ENCODE data around the gene SLC29A3. TPM values are rescaled to one million over a fixed set of nuclear protein-coding genes. Genes with fewer than 3 reads are reported as not detected.

SLC29A3 gene
- polyA plus RNA-seq, 12 donors: 2.2 to 6.8 (median 3.8) TPM; not detected in 2

DNA sequence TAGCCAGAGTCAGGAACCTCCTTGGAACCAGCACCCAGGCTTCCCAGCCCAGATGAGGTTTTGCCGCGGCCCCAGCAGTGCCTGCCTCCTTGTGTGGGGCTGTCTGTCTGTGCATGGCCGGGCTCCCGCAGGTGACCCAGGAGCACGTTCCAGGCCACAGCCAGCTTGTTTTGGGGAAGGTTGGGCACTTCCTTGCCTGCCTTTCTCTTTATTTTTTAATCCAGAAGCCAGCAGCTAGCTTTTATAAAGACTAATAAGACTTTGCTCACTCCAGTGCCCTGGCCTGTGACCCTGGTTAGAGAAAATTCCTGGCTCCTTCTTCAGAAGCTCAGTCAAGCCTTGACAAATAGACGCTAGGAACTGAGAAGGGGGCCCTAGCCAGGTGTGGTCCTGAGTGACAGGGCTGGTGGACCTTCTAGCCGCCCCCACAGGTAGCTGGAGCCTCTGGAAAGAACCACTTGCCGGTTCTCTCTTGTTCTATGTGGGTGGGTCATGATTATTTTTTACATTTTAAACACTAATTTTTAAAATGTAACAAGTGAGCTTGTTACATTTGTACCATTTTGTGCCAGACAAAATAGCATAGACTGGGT, 837 bp downstream of the SLC29A3 start:
- DNase-seq: no peak

DNA sequence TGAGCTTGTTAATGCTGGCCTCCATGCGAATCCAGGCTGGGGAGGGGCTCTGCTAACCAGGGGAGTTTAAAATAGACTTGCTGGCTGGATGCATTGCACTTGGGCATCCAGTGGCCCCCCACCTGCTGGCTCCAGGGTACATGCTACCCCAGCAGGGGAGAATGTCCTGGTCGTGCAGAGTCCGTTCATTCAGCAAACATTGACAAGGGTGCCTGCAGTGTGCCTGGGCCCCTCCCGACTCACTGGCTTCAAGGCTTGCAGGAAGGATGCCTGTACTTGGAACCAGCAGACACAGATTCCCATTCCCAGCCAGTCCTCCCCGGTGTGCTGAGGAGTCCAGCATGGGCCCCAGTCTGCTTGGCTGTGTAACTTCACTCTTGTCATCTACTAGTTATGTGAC, 1.5 kb downstream of the SLC29A3 start:
- no peak for DNase-seq

DNA sequence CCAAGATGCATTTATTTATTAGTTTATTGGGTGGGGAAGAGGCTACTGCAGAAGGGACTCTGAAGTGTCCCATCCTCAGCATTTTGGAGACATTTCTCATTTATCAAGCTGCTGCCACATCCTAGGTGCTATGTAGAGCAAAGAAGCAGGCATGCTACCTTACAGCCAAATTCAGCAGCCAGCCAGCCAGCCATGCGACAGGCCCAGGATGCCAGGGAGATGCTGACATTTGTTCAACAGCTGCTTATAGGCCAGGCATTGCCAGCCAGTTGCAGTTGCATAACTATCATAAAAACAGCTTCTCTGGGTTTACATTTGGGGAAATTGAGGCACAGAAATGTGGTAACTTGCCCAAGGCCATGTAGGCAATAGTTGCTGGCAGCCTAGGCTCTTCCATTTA, 2.3 kb downstream of the SLC29A3 start:
- no peak for DNase-seq

DNA sequence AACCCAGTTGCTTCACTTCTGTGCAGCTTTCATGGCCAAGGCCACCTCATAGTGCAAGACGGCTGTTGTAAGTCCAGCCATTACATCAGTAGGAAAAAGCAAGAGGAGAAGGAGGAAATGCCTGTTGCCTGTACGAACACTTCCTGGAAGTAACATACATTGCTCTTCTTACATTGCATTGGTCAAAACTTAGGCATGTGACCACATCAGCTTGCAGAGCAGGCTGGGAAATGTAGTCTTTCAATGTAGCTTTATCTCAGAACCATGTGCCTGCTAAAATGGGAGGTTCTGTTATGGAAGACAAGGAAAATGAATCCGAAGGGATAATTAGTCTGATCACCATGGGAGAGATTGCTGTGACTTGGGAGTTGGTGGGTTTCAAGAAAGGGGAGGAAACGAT, 4.3 kb downstream of the SLC29A3 start:
- no peak for DNase-seq

DNA sequence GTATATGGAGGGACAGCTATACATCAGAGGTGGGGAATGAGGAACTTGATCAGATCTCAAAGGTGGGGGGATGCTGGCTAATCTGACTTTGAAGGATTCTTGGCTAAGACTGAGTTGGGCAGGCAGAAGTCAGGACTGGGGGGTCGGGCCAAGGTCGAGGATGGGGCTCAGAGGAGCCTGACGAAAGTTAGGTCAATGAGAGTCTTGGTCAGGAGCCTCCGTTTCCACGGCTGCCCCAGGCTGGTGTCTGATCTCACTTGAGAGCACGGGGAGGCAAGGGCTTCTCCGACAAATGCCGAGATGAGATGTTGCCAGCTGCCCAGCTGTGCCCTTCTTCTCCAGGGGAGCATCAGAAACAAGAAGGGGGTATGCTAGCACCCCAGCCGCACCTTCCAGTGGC, 5.7 kb downstream of the SLC29A3 start:
- no peak for DNase-seq

DNA sequence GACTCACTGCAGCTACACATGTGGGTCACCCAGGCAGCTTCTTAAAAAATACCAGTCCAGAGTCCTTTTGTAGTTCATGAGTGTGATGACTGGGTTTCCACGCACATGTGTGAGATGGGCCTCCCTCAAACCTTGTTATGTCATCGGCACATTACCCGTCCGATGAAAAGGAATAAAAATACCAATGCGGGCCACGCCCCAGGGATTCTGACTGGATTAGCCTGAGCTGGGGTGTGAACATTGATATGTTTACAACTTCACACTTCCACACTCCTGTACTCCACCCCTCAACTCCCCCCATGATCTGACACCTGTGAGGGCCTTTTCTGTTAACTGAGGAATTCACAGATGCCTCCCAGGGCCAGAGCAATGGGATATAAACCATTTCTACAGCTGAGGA, 6.2 kb downstream of the SLC29A3 start:
- no peak for DNase-seq

DNA sequence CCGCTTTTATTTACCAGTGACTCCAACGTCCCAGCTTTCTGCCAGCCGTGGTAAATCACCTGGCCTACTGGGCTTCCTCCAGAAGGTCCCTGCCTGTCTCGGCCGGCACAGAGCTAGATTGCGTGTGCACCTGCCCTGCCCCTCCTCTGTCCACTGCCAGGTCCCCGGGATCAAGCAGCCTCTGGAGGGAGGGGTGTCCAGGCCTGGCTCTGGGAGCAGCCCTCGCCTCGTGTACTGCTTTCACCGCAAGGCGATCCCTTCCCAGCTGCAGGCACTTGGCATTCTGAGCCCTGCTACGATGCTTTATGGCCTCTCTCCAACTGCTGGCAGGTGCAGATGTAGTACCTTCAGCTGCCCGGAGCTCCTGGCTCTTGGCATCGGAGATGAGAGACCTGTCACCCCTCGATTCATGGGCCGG, 7.4 kb downstream of the SLC29A3 start:
- DNase-seq: no peak

DNA sequence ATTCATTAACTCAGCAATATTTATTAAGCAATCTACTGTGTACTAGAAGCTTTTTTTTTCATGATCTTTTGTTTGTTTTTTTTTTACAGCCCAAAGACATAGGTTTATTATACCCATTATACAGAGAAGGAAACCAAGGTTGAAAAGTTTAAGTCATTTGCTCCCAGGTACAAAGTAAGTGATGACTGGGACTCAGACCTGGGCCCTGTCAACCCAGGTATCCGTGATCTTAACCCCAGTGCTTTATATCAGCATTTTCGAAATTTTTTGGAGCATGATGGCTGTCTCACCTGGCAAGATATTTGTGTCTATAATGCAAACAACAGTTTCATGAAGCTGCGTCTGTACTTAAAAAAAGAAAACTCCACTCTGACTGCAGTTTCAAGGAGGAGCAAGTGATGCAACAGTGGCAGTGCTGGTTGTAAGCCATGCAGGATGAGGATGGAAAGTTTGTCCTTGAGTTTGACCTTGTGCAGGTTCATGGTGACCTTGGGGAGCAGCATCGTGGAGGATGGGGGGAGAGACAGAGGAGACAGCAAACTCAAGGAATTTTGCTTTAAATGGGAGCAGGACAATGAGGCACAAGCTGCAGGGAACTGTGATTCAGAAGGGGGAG, 11.8 kb downstream of the SLC29A3 start:
- no peak for DNase-seq

DNA sequence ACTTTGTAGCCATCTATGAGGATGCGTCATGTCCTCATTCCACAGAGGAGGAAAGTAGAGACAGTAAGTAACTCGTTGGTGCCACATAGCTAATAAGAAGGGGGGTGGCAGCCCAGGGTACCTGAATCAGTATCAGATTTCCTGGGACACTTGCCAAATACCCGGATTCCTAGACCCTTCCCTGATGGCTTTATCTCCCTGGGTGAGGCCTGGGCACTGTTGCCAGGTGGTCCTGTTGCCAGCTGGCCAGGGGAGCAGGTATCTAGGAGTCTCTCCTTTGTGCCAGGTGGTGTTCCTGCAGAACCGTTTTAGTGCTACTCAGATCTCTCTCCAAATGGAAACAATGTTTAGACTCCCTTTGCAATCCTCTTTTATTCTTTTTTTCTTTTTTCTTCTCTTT, 12.7 kb downstream of the SLC29A3 start:
- DNase-seq: no peak

DNA sequence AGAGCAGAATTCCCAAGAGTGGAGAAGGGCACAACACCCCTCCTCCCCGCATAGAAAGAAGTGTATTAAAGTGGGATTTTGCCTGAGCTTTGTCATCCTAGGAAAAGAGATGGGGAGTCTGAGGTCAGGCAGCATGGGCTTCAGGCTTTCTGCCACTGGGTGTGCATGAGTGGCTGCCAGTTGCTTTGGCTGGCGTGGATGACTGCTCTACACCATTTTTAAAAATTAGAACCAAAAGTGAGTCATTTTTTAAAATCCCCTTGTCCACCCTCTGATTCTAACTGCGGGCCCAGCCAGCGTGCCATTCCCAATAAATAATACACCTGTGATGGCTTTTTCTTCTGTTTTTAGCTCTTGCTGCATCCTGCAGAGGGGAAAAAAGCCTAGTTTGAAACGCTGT, 13.4 kb downstream of the SLC29A3 start:
- DNase-seq: no peak

DNA sequence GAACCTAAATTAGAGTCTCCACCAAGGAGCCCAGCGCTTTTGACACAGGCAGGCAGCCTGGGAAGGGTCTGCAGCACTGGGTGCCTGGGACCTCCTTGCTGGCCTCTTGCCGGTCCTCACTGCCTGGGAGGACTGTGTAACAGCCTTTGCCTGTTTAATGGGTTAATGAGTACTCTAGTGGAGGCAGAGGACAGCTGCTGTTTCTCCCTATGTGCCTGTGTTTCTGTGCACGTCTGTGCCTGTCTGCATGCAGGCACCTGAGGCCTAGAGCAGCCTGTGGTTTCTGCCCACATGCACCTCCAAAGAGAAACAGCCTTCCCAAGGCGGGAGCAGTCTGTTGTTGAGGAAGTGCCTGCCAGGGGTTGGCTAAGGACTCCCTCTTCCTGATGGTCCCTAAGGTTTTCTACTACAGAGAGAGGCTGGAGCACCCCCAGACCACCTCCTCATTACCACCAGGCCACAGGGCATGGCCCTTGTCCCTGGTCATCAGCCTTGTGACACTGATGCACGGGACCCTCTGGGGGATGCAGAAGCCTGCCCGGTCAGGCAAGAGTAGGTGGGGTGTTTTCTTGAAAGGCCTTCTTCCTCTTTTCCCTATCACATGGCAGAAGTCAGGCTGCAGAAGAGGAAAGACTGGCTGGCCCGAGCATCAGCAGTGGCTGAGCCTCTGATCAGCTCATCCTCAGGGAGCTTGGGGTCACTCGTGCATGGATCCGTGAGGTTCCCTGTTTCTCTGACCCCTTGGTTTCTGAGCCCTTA, 14.2 kb downstream of the SLC29A3 start:
- no peak for DNase-seq

DNA sequence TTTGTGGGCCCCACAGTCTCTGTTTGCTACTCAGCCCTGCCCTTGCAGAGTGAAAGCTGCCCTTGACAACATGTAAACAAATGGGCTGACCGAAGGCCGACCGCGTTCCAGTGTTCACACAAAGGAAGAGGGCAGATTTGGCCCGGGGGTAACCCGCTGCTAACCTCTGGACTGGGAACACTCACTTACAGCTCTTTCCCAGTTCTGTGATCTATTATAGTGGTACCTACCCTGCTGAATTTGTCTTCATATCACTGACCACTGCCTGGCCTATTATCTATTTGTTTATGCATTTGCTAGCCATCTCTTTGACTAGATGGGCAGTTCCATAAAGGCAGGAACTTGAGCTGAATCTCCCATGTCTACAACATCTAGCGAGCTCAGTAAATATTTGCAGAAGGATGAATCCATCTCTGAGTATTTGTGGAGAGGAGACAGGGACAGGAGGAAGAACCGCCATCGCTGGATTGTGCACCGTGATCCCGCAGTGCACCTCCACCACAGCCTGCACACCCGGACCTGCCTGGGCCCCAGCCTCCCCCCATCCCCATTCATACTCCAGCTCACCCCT, 15.2 kb downstream of the SLC29A3 start:
- DNase-seq: no peak

DNA sequence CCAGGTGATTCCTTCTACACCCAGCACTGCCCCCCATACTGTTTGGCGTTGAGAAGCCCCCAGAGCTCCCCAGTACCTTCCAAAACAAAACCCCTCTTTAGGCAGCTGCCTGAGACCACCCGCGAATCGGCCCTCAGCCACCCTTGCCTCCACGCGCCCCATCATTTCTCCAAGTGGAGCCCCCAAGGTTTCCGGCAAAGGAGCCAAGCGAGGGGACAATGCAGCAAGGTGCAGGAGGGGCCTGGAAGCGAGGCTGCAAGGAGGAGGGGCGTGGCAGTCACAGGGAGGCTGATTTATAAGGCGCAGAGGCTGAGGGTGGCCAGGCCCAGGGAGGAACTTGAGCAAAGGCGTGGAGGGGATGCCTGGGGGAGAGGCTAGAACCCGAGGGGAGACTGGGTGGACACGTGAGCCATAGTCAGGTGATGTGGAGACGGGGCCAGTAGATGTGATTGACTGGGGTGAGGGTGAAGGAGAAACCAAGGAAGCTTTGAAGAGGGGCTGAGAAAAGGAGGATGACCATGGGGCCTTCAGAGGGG, 16.2 kb downstream of the SLC29A3 start:
- DNase-seq: no peak

DNA sequence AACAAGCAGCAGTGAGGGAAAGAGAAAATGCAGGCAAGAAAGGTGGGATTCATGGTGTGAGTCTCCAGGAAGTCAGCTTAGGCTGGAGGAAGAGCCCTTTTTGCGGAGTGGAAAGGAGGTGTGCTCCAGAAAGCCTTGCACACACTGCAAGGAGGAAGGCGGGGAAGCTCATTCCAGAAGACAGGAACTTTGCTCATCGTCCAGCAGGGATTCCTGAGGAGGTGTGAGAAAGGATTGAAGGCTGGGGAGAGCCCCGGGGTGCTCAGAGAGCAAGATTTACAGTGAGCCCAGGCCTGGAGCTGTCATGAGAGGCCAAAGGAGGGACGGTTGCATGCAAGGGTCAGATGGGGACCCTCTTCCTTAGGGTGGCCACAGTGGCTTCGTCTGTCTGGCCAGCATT, 17.6 kb downstream of the SLC29A3 start:
- no peak for DNase-seq

DNA sequence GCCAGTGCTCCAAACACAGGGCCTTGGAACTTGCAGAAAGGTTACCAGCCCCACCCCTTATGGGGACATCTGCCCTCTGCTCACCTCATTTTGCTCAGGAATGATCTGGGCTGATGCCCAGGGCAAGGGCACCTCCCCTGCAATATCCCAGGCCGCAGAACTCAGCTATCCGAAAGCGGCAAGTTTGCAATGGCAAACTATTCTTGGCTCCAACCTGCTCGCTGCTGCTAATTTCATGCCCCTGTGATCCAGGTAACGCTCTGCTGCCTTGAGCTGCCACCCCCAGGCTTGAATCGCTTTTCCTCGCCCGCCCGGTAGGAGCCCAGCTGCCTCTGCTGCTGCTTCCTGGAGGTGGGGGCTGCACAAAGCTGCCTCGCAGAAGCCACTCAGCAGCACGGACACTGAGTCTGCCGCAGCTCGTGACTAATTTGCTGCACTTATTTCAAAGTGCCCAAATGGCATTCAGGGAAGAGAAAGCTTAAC, 18.2 kb downstream of the SLC29A3 start:
- no peak for DNase-seq

DNA sequence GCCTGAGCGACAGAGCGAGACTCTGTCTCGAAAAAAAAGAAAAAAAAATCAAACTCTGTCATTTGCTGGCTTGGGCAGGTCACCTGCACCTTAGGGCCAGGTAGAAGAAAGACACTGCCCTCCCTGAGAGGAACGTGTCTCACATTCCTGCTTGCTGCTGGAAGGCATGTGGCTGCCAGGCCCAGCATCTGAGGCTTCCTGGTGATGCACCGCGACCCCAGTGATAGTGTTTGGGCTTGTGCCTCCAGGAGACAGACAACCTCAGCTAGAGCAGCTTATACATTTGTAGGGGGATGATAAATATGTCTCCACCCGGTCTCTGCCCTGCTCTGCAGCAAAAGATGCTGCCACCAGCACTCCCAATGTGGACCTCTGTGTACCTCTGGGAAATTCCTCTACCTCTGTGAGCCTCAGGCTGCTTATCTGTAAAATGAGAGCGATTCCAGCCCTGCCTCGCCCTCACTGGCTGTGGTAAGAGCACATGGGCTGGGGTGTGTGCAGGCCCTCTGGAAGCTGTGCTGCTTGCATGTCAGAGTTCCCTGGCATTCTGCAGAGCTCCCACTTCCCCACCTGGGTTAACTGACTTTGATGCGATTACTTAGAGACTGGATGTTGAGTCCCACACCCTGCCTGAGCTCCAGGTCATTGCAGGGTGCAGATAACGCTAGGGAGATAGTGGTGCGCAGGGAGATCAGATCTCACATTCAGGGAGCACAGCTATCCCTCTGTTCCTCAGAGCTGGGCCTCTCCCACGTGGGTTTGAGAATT, 19.9 kb downstream of the SLC29A3 start:
- DNase-seq: no peak

DNA sequence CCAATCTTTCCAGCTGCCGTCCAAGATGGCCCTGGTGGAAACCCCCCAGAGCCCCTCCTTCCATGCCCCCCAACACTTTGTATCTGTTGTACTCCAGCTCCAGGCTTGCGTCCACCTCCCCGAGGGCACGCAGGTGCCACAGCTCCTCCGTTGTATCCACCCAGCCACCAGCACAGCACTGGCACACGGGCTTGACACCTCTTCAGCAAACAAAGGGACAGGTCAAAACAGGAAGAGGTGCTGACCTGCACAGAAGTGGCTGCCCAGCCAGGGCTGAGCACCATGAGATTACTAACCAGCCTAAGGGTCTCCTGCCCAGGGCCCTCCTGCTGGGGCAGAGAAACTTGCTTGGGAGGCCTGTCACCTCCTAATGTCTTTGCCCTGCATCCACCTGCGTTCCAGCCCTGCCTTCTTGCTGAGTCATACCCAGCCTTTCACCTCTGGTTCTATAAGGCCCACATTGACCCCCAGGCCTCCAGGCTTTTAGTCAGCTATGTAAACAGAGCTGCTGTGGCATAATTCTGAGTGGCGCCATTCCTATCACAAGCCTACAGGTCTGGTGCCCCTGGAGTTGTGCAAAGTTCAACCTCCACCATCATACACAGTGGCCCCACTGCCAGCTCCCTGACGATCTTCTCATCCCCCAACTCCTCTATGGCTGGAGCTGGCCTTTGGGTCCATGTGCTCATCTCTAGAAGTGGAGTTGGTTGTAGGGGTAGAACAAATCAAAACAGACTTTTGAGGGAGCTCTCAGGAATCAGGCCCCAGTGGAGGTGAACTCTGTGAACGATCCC, 20.9 kb downstream of the SLC29A3 start:
- no peak for DNase-seq

DNA sequence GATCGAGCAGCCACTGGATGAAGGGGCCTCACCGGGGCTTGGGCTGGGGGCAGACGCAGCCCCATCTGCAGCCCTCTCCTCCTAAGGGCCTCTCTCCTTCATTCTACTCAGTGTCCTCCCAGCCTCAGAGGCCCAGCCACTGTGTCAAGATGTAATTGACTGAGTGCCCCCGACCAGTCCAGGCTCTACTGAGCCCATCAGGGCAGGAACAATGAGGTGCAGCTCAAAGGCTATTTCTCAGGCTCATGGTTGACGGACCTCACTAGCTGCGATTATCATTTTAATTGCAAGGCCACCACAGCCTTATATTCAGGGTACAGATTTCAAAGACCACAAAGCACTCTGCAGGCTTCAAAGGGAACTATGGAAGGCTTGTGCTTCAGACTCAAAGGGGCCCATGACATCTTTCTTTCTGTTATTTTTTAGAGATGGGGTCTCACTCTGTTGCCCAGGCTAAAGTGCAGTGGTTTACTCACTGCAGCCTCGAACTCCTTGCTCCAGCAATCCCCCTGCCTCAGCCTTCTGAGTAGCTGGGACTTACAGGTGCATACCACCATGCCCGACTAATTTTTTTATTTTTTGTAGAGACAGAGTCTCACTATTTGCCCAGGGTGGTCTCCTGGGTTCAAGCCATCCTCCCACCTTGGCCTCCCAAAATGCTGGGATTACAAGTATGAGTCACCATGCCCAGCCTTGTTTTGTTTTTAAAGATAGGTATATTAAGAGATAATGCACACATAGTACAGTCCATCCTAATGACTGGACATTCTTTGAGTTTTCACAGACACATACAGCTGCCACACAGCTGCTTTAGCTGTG, 23.7 kb downstream of the SLC29A3 start:
- DNase-seq: no peak

DNA sequence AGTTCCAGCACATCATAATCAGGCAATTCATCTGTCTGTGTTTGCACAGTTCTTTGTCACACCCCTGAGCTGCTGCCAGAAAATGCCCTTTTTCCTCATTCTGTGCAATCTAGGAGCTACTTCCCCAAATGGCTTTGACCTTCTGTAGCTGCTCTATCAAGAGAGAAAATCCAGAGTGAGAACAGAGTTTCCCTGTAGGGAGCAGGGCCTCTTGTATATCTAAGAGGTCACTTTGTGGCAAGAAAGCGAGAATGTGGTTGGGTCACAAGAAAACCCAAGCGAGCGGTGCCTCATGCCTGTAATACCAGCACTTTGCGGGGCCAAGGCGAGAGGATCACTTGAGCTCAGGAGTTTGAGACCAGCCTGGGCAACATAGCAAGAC, 24.3 kb downstream of the SLC29A3 start:
- peak; percentile 33 for DNase-seq

Data from muscle of arm (tissue), 12 donors.